Panc1 (cell line): Measurements from ENCODE around the gene ADH5.

ENCODE experiments used
- POLR2AphosphoS5 ChIP-seq: IDR thresholded peaks from 2 replicates; pipeline ENCODE4 v1.6.1; 2012; ENCODE audit warnings: mild to moderate bottlenecking, low read depth, low read length, moderate library complexity
- SIN3A ChIP-seq: IDR thresholded peaks from 2 replicates; pipeline ENCODE4 v1.6.1; 2012; ENCODE audit warnings: low read depth, mild to moderate bottlenecking, low read length, moderate library complexity, borderline replicate concordance; ENCODE audit not compliant: insufficient read depth
- TF ChIP-seq, protein P1 (sequence below): fragments of 450-650 bp; IDR thresholded peaks from 2 replicates; pipeline ENCODE4 v1.5.1; 2017; ENCODE audit warnings: mild to moderate bottlenecking
- TF ChIP-seq, protein P2 (sequence below), 2 experiments: IDR thresholded peaks; 2 replicates each; pipeline ENCODE4 v1.6.1; 2011 to 2012; ENCODE audit warnings: low read depth in 2 of 2, control low read depth in 1 of 2, low read length in 1 of 2, mild to moderate bottlenecking in 1 of 2, moderate library complexity in 1 of 2; ENCODE audit not compliant: insufficient read depth in 1 of 2

GRCh38 chr4:99082192-99082591 lies 6.4 kb downstream of the ADH5 start:
- TF ChIP-seq POLR2AphosphoS5 (no peak), SIN3A (no peak)
- TF ChIP-seq, protein P1, sequence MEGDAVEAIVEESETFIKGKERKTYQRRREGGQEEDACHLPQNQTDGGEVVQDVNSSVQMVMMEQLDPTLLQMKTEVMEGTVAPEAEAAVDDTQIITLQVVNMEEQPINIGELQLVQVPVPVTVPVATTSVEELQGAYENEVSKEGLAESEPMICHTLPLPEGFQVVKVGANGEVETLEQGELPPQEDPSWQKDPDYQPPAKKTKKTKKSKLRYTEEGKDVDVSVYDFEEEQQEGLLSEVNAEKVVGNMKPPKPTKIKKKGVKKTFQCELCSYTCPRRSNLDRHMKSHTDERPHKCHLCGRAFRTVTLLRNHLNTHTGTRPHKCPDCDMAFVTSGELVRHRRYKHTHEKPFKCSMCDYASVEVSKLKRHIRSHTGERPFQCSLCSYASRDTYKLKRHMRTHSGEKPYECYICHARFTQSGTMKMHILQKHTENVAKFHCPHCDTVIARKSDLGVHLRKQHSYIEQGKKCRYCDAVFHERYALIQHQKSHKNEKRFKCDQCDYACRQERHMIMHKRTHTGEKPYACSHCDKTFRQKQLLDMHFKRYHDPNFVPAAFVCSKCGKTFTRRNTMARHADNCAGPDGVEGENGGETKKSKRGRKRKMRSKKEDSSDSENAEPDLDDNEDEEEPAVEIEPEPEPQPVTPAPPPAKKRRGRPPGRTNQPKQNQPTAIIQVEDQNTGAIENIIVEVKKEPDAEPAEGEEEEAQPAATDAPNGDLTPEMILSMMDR, result no peak
- TF ChIP-seq, protein P2, sequence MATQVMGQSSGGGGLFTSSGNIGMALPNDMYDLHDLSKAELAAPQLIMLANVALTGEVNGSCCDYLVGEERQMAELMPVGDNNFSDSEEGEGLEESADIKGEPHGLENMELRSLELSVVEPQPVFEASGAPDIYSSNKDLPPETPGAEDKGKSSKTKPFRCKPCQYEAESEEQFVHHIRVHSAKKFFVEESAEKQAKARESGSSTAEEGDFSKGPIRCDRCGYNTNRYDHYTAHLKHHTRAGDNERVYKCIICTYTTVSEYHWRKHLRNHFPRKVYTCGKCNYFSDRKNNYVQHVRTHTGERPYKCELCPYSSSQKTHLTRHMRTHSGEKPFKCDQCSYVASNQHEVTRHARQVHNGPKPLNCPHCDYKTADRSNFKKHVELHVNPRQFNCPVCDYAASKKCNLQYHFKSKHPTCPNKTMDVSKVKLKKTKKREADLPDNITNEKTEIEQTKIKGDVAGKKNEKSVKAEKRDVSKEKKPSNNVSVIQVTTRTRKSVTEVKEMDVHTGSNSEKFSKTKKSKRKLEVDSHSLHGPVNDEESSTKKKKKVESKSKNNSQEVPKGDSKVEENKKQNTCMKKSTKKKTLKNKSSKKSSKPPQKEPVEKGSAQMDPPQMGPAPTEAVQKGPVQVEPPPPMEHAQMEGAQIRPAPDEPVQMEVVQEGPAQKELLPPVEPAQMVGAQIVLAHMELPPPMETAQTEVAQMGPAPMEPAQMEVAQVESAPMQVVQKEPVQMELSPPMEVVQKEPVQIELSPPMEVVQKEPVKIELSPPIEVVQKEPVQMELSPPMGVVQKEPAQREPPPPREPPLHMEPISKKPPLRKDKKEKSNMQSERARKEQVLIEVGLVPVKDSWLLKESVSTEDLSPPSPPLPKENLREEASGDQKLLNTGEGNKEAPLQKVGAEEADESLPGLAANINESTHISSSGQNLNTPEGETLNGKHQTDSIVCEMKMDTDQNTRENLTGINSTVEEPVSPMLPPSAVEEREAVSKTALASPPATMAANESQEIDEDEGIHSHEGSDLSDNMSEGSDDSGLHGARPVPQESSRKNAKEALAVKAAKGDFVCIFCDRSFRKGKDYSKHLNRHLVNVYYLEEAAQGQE (IDR thresholded peaks at IDR 0.05; ENCODE audit: insufficient read depth in 1 of 2, low read depth in 2 of 2, low read length in 1 of 2), result no peak
